ENCODE results near the gene CHAT. TPM values are rescaled to one million over a fixed set of nuclear protein-coding genes. Genes with fewer than 3 reads are reported as not detected.
"Not testable (repeated sequence)": the region's sequence is repeated elsewhere in the genome, so short reads cannot be mapped to it uniquely, and the experiment has no call there.

Gene CHAT
- polyA plus RNA-seq, 1 donor: not detected

- DNase-seq (ENCODE audit: low read depth): no peak
Observed at GRCh38 chr10:49652421-49653272, 38.8 kb downstream of the CHAT start.

GRCh38 chr10:49653273-49653929, 39.6 kb downstream of the CHAT start:
- no peak for DNase-seq (ENCODE audit: low read depth)

- DNase-seq (ENCODE audit: low read depth): no peak
Observed at GRCh38 chr10:49654036-49654693, 40.3 kb downstream of the CHAT start.

GRCh38 chr10:49655099-49655498, 41.3 kb downstream of the CHAT start:
- no peak for DNase-seq (ENCODE audit: low read depth)

GRCh38 chr10:49656845-49657493, 43.1 kb downstream of the CHAT start:
- no peak for DNase-seq (ENCODE audit: low read depth)

- DNase-seq (ENCODE audit: low read depth): no peak
Observed at GRCh38 chr10:49657606-49658005, 43.8 kb downstream of the CHAT start.

- no peak for DNase-seq (ENCODE audit: low read depth)
Observed at GRCh38 chr10:49661140-49661856, 47.5 kb downstream of the CHAT start.

GRCh38 chr10:49662169-49662830, 48.5 kb downstream of the CHAT start:
- no peak for DNase-seq (ENCODE audit: low read depth)

GRCh38 chr10:49663596-49663995, 49.8 kb downstream of the CHAT start:
- no peak for DNase-seq (ENCODE audit: low read depth)

GRCh38 chr10:49664006-49664841, 50.4 kb downstream of the CHAT start:
- no peak for DNase-seq (ENCODE audit: low read depth)

- DNase-seq (ENCODE audit: low read depth): no peak
Observed at GRCh38 chr10:49664842-49665355, 51.1 kb downstream of the CHAT start.

GRCh38 chr10:49666054-49666615, 52.3 kb downstream of the CHAT start:
- DNase-seq (ENCODE audit: low read depth): no peak

GRCh38 chr10:49666685-49667084, 52.8 kb downstream of the CHAT start:
- no peak for DNase-seq (ENCODE audit: low read depth)

- DNase-seq (ENCODE audit: low read depth): no peak
Observed at GRCh38 chr10:49667991-49668390, 54.2 kb downstream of the CHAT start.

- DNase-seq (ENCODE audit: low read depth): no peak
Observed at GRCh38 chr10:49668684-49669083, 54.8 kb downstream of the CHAT start.

GRCh38 chr10:49678827-49679479, 65.1 kb downstream of the CHAT start:
- no peak for DNase-seq (ENCODE audit: low read depth)

GRCh38 chr10:49679480-49679893, 65.7 kb downstream of the CHAT start, which contains the start of gene C10orf53:
C10orf53 (plus strand) TSS chr10:49679651; CDS start chr10:49679698, 47 bp downstream.
- DNase-seq (ENCODE audit: low read depth): no peak

- DNase-seq (ENCODE audit: low read depth): not testable (repeated sequence)
Observed at GRCh38 chr10:49682449-49682848, 68.6 kb downstream of the CHAT start.

GRCh38 chr10:49682879-49683278, 69.0 kb downstream of the CHAT start:
- no peak for DNase-seq (ENCODE audit: low read depth)
